Fibroblast of peridontal ligament (primary cell): ENCODE results near the gene COMMD7.
A peak's percentile ranks its signal among the peaks of the same experiment; 100 is the strongest.
"Not testable (repeated sequence)": the region's sequence is repeated elsewhere in the genome, so short reads cannot be mapped to it uniquely, and the experiment has no call there.

Experiments used
- DNase-seq: peaks from one replicate; pipeline ENCODE4 v3.0.0-alpha.2; 2010; ENCODE audit errors: extremely low read depth

The COMMD7 gene

GRCh38 chr20:32728435-32728834 is 14.8 kb downstream of the COMMD7 start:
- not testable (repeated sequence) for DNase-seq

DNA sequence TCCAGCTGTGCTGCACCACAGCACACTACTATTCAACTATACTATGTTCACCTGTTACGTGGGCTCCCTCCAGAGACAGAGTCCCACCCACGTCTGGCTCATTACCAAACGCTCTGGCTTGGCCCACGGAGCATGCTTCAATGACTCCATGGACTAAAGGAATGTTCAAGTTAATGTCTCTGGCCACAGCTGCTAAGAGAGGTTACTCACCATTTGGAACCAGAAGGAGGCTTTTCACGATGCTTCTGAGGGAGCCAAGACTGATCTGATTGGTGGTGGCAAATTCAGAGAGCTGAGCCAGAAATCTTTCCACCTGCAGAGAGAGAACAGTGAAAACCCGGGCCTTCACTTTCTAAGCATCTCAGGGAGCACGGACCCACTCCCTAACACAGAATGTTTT is 15.6 kb downstream of the COMMD7 start:
- peak; percentile 89 for DNase-seq

DNA sequence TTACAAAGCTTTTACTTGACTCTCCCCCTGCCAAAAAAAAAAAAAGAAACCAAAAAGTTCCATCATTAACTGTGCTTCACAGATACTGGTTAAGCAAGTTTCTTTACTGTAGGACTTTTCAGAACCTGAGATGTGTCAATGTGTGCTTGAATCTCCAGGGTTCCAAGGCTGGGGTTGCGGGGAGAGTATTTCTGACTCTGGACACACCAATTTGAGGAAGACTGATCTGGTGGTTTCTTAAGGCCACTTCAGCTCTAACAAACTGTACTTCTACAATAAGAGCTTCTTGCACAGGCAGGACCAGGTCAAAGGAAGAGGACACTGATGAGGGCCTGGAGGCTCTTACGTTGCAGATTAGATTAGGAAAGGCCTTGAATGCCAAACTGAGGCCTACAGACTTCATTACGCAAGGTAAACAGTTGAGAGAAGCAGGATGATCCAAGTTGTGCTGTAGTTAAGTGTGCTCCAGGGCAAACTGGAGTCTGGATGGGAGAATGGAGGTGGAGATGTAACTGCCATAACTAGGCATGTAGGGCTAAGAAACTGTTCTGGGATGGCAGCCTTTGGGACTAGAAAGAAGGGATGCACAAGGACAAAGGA is 24.4 kb downstream of the COMMD7 start:
- no peak for DNase-seq

DNA sequence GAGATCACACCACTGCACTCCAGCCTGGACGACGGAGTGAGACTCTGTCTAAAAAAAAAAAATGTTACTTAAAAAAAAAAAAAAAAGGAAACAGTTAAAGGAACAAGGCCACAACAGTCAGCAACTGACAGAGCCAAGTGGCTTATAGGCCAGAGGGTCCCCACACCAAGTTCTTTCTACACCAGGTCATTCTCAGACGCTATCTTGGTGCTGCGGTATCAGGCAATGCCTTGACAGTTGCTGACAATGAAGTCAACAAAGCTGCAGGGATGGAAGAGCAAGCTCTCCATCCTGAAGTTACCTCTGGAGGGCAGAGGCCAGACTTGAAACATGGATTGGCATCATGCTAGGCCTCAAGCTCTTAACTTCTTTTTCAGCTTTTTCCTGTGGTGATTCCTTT is 31.9 kb downstream of the COMMD7 start:
- DNase-seq, result no peak

DNA sequence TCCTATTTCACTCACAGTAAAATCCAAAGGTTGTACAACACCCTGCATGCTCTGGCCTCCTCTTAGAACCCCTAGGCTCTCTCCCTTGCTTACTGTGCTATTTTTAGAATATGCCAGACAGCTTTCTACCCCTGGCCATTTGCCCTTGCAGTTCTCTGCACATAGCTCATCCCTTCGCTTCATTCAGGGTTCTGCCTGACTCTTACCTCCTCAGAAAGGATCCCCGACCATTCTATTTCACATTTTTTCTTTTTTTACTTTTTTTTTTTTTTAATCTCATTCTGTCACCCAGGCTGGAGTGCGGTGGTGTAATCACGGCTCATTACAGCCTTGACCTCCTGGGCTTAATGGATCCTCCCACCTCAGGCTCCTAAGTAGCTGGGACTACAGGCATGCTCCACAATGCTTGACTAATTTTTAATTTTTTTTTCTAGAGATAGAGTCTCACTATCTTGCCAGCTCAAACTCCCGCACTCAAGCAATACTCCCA is 33.6 kb downstream of the COMMD7 start:
- no peak for DNase-seq

DNA sequence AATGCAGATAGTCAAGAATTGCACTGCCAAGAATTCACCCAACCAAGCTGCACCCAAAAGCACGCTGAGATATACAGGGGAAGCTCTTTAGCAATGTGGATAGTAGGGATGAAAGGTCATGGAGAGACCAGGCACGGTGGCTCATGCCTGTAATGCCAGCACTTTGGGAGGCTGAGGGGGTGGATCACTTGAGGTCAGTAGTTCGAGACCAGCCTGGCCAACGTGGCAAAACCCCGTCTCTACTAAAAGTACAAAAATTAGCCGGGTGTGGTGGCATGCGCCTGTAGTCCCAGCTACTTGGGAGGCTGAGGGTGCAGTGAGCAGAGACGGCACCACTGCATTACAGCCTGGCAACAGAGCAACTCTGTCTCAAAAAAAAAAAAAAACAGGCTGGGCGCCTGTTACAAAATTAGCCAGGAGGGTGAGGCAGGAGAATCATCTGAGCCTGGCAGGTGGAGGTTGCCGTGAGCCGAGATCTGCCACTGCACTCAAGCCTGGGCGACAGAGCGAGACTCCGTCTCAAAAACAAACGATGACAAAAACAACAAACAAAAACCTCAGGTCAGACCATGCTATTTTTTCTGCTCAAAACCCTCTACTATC is 34.1 kb downstream of the COMMD7 start:
- DNase-seq, result not testable (repeated sequence)

- peak; percentile 18 for DNase-seq
Observed at GRCh38 chr20:32707691-32708581, 35.3 kb downstream of the COMMD7 start.

DNA sequence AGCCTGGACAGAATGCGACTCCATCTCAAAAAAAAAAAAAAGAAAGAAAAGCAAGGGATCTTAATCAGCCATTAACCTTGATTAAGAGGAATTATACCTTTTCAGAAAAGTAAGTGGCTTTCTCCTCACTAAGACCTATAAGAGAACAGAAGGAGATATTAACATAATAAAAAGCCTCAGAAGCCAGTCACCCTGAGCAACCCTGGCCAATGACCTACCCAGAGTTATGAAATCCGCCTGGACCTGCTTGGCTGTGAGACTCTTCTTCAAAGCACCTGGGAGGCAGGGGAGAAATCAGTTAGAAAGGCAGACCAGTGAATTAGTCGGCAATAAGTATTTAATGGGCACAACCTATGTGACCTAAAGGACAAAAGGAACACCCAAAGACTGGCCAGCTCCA is 36.8 kb downstream of the COMMD7 start:
- DNase-seq, result no peak

GRCh38 chr20:32702706-32703425 is 40.4 kb downstream of the COMMD7 start:
- no peak for DNase-seq

DNA sequence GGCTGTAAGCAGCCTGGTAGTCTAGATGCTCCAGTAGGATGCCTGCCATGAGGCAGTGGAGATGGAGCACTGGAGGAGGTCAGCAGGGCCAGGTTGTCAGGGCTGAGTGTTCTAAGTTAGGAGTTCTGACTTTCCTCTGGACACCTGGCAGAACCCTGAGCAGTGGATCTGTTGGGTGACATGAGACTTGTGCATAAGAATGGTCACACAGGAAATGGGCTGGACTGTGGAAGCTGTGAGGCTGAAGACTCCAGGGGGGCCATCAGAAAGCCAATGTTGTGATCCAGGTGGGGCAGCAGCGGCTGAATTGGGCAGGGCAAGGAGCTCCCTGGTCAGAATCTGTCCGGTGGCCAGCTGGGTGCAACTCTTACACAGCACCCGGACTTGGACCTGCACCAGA is 45.7 kb downstream of the COMMD7 start:
- no peak for DNase-seq

GRCh38 chr20:32695089-32695488 is 48.2 kb downstream of the COMMD7 start:
- no peak for DNase-seq

GRCh38 chr20:32688966-32689365 is 54.3 kb downstream of the COMMD7 start:
- DNase-seq, result not testable (repeated sequence)

GRCh38 chr20:32687180-32687532 is 56.1 kb downstream of the COMMD7 start:
- no peak for DNase-seq

DNA sequence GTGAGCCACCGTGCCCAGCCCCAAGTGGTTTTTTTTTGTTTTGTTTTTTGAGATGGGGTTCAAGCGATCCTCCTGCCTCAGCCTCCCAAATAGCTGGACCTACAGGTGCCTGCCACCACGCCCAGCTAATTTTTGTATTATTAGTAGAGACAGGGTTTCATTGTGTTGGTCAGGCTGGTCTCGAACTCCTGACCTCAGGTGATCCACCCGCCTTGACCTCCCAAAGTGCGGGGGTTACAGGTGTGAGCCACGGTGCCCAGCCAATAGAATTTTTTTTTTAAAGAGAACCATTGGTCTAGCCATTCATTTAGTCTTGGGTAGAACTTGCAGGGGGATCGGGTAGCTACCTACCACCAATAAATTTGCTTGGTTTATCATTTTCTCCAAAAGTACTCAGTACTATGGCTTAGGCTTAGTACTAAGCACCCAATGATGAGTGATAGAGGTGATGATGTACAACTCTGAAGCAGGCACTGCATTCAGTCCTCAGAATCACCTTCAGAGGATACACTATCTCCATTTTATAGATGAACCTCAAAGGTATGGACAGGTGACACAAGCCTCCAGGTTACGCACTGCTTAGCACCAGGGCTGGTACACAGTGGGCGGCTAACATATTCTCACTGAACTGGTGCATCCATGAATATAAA is 56.6 kb downstream of the COMMD7 start:
- DNase-seq, result no peak

DNA sequence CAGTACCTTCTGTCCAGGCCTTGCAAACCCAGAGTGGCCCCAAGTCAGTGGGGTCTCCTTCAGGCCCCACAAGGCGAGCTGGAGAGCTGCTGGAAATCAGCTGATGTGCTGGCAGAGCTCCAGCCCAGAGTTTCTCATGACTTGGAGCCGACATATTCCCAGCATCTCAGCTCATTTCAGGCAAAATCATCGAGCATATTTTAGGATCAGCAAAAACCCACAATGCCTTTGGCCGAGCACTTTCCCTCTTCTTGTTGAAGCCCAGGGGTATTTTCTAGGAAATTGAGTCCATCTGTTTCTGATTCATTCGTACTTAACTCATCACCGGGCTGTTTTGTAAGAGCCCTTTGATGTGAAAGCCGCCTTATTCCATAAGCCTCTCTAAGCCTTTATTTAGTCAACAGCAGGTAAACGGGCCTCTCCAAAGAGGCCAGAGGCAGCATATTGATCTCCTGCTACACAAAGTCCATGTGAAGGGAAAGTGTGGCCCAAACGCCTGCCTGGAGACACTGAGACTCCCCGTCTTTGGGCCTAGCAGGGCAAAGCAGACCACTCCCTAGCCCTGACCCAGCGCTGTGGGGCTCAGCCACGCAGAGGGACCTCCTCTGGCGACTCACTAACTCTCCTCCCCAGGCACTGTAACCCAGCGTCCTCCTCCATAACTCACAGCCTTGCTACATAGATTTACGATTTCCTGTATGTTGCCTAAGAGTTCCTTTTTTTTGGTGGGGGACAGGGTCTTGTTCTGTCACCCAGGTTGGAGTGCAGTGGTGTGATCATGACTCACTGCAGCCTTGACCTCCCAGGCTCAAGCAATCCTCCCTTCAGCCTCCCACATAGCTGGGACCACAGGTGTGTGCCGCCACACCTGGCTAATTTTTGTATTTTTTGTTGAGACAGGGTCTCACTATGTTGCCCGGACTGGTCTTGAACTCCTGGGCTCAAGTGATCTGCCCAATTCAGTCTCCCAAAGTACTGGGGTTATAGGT is 57.4 kb downstream of the COMMD7 start:
- peak; percentile 99 for DNase-seq

DNA sequence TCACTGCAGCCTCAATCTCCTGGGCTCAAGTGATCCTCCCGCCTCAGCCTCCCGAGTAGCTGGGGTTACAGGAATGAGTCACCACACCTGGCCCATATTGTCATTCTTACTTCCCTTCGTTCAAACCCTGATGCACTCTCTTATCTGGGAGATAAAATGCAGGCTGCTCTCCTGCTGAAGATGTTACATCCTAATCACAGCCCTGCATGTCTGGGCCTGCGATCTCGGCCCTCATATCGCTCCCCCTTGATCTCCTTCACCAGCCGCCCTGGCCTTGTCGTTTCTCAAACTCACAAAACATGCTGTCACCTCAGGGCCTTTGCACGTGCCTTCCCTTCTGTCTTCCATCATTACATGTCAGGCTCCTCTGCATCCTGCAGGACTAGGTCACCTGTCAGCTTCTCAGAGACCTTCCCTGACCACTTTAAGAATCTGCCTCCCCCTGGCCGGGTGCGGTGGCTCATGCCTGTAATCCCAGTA is 60.7 kb downstream of the COMMD7 start:
- DNase-seq, result no peak

- peak; percentile 18 for DNase-seq
Observed at GRCh38 chr20:32681175-32682084, 61.8 kb downstream of the COMMD7 start.

GRCh38 chr20:32680544-32681174 is 62.6 kb downstream of the COMMD7 start:
- no peak for DNase-seq

DNA sequence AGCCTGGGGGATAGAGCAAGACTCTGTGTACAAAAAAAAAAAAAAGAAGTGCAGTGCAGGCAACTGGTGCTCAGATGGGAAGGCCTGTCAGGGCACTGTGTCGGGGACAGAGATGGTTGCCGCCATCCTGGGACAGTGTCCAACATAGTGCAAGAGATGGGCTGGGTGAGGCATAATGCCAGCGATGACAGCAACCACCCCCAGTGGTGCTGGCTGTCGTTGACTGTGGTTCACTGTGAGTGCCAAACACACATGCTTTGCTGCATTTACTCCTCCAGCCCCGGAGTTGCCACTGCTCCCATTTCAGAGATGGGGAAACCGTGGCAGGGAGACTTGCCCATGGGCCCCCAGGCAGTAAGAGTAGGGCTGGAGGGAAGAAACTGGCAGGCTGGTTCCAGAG is 64.3 kb downstream of the COMMD7 start:
- peak; percentile 51 for DNase-seq
